NT2/D1 (cell line): ENCODE results near the gene EPN2.

ENCODE experiments used
- SUZ12 ChIP-seq: IDR thresholded peaks from 2 replicates; pipeline ENCODE4 v1.6.1; 2011; ENCODE audit not compliant: insufficient read length, insufficient read depth; ENCODE audit errors: extremely low read depth
- YY1 ChIP-seq: IDR thresholded peaks from 2 replicates; pipeline ENCODE4 v1.6.1; 2011; ENCODE audit not compliant: insufficient read length, insufficient read depth
- ZNF274 ChIP-seq: IDR thresholded peaks from 2 replicates; pipeline ENCODE4 v1.6.1; 2011; ENCODE audit warnings: mild to moderate bottlenecking, low read depth, low read length

DNA sequence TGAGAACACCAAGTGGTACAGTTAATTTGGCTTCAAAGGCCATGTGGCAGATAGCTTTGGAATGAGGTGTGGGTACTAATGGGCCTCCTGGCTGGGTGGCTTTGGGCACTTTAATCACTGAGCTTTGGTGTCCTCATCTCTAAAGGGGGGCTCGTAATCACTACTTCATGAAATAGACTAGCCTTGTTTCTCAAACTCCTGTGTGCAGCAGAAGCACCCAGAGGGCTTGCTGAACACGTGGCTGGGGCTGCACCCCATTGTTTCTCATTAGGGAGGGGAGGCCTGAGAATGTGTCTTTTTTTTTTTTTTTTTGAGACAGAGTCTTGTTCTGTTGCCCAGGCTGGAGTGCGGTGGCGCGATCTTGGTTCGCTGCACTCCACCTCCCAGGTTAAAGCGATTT is 5.8 kb downstream of the EPN2 start:
- TF ChIP-seq YY1 (no peak), ZNF274 (no peak), SUZ12 (no peak)
